ENCODE measurements around the gene FAM174B.

Gene FAM174B

DNA sequence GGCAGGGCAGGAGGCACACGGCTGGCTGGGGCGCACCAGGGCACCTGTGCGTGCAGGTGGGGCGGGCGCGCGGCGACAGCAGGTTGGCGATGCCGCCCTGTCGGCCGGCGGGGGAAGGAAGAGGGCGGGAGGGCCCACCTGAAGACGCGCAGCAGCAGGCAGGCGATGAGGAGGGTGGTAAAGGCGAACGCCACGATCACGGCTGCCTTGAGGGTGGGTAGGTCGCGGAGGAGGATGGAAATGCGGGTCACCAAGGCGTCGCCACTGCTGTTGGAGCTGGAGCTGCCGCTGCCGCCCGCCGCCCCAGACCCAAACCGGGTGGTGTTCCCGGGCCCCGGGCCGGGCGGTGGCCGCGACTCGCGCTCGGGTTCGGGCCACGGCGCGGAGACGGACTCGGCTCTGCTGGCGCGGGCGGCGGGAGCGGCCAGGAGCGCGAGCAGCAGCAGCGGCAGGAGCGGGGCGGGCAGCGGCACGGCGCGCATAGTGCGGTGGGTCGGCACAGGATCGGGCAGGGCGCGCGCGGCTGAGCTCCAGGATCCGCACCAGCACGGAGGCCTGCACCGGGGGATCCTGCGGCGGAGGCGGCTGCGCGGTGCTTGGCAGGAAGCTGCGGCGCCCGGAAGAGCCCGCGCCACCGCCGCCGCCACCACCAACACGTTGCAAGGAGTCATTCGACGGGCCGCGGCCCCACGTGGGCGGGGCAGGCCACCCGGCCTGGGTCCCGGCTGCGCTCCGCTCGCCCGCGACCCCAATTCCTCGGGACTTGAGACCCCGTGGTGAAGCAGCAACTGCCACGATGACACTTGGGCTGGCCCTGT, at the start of gene FAM174B:
Gene FAM174B (minus strand): TSS at position 598 of the 818 bp plus-strand sequence.
- peak; percentile 48 for DNase-seq

DNA sequence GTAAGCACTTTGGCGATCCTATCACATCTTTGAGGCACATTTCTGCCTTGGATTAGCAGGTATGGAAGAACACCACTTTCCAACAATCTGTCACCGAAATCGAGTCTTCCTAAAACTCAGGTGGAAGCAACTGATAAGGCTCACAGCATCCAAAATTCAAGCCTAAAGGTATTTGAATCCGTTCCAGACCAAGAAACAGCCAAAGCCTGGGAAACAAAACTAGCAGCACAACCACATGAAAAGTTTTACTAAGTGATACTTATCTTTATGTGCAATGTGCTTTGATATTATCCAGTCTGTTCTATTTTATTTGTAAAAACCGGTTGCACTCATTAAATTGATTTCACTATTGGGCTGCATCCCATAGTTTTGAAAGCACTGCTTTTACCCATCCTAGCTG, 40.5 kb upstream of the FAM174B start:
- DNase-seq, result no peak

DNA sequence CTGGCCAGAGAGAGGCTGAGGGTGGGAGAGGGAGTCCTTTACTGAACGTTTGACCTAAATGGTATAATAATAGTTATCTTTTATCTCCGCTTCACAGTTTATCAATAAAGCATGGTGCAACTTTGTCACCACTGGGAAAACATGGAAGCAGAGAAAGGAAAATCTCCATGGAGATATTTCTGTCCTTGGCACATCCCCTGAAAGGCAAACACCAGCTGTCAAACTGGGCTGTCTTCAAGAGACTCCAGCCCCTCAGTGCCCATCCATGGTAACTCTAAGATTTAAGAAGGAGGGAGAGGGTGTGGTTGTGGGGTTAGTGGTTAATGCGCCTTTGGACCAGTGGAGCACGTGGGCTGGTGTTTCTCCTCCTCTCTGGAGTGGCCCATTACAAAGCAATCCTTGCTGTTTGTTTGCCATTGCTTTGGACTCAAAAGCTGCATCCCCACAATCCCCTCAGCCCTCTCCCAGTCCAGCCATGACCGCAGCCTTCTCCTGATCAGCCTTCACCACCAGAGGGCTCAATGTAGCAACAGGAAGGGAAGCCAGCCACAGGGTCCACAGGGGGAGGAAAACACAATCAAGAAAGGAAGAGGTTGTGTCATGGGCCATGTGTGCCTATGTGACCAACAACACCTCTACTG, 38.2 kb upstream of the FAM174B start:
- DNase-seq, result no peak

DNA sequence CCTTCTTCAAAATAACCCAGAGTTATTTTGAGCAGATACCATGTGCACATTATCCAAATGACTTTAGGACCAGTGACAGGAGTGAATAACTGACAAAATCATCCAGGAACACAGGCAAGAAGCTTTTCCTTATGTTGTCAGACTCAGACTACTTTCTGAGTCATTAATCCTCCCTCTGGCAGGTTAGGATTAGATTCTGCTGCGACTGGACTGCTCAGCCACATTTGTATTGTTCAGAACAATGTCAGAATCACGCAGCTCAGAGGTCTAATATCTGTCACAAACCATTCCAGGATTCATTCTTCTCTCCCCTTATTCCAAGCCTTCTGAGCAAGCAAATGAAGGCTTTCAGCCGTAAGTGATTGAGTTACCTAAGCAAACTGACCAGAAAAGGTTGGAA, 34.8 kb upstream of the FAM174B start:
- no peak for DNase-seq

DNA sequence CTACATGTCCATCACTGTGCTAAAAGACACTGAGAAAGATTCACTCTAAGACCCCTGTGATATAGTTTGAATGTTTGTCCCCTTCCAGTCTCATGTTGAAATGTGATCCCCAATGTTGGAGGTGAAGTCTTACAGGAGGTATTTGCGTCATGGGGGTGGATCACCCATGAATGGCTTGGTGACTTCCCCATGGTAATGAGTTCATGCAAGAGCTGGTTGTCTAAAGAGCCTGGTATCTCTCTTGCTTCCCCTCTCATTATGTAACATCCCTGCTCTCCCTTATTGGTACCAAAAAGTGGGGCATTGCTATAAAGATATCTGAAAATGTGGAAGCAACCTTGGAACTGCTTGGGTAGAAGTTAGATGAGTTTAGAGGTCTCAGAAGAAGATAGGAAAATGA, 32.2 kb upstream of the FAM174B start:
- no peak for DNase-seq

DNA sequence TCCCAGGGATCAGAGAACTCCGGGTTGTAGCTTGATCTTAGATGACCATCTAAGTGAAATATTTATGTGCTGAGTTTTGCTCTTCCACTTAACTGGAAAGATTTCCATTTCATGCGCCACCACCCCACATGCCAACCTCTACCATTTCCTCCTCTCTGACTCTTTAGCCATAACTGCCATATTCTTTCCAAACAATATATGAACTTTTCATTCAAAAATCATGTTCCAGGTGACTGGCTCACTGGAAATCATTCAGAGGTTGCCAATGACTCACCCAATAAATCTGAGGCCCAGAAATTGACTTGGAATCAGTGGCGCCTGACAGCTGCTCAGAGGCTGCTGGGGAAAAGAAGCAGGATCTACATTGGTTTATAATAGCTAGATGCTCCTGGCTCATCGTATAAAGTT, 31.6 kb upstream of the FAM174B start:
- DNase-seq, result no peak

DNA sequence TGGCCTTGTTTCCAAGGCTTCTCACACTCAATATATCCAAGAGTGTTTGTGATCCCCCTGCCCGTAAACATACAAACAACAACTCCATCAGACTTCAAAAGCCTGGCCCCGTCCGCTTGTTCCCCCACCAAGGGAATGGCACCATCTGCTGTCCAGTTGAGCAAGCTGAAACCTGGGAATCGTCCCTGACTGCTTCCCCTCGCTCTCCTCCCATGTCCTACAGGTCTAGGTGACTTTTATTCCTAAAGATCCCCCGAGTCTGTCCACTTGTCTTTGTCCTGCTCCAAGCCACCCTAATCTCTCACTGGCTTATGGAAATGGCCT, 27.9 kb upstream of the FAM174B start:
- DNase-seq, result no peak

DNA sequence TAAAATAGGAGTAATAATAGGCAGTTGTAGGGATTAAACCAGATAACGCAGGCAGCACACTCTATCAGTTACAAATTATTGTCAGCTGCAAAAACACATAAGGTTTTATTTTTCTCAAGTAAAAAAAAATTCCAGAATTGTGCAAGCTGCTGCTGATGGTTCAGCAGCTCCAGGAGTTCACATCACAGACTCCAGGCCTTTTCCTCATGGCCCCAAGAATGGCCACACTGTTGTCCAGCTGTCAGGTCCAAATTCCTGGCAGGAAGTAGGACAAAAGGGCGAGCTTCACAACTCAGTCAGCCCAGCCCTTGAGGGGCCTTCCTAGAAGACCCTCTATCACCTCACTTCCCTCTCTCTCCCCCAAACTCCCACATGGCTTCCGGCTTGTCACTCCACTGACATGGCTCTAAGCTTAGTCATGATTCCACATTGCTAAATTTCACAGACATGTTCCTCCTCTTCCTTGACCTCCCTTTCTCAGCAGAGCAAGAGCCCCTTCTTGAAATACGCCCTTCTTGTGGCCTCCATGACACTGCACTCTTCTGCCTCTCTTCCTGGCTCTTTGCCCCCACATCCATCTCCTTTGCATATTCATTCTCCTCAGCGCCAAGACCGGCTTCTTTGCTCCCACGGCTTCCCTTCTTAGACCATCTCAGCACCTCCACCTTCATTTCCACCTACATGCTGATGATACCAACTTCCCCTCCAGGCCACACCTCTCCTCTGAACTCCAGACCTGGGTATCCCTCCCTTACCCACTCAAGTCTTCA, 27.4 kb upstream of the FAM174B start:
- DNase-seq, result no peak

DNA sequence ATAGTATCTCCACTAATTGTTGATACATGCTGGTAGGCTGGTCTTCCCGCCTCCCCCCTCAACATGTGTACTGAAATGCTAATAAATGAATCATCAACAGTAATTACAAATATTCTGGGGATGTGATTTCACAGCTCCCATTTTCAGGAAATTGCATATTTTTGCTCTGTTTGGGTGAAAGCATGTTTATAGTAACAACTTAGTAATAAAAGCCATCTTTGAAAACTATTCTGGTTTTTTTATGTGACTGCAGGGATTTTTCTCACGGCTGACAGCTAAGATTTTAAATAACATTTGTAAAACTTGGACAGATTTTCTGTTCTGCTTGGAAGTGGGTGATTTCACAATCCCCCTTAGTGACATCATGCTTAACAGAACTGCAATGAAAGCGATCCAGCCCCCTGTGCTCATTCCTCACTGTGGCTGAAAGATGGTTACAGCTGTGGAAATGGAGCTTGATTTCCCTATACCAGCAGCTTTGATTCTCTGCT, 25.6 kb upstream of the FAM174B start:
- no peak for DNase-seq

DNA sequence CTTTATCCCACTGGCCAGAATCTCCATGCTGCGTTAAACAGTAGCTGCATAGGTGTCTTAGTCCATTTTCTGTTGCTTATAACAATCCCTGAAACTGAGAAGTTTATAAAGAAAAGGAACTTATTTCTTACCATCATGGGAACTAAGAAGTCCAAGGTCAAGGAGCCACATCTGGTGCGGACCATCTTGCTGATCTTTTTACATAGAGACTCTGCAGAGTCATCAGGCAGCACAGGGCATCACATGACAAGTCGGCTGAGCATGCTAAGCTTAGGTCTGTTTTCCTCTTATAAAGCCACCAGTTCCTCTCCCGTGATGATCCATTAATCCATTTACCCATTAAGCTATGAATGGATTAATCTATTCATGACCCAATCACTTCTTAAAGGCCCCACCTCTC, 22.4 kb upstream of the FAM174B start:
- no peak for DNase-seq

DNA sequence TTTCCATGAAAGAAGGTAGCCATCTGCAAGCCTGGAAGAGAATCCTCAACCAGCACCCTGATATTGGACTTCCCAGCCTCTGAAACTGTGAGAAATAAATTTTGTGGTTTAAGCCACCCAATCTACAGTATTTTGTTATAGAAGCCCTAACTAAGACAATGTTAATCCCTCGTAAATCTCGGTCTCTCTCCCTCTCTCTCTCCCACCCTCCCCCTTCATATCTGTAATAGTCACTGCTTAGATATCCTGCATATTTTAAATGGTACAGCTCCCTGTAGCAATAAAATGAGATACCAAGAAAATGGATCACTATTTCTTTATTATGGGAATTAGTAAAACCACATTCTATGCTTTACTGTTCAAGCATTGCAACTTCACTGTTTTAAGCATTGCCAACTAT, 21.0 kb upstream of the FAM174B start:
- no peak for DNase-seq

DNA sequence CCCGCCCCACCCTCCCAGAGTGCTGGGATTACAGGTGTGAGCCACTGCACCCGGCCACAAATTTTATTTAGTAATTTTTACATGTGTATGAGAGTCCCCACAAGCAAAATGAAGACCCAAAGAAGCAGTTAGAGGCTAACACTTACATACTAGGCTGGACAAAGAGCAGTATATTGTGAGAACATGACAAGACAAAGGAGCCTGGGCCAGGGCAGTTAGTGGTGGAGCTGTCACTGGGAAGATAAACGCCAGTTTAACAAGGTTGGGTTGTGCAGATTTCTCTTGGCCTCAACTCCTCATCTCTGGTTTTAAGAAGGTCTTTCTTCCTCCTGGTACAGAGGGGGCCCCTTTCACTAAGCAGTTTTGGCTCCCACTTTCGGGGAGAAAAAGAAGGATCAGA, 19.9 kb upstream of the FAM174B start:
- no peak for DNase-seq

DNA sequence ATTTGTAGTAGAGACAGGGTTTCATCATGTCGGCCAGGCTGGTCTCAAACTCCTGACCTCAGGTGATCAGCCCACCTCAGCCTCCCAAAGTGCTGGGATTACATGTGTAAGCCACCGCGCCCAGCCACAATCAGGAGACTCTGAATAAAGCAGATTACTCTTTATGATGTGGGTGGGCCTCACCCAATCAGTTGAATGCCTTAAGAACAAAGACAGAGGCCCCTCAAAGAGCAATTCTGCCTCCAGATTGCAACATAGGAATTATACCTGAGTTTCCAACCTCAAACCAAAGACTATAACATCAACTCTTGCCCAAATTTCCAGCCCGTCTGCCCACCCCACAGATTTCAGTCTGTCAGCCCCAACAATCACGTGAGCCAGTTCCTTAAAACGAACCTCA, 18.8 kb upstream of the FAM174B start:
- DNase-seq, result no peak

DNA sequence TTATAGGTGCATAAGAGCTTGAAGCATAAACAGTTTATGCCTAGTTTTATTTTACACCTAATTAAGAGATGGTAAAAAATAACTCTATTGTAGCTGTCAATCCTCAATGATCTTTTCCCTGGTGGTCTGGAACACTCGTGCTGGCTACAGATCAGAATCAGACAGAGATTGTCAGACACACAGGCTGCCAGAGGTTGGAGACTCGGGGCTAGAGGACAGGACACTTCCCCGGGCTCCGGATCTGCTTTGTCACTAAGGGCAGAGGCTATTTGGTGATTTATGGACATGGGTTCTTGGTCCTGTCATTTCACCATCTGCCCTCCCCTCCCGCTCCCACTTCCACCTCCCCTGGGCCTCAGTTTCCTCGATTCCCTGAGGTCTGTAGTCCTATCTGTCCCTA, 16.5 kb upstream of the FAM174B start:
- DNase-seq, result no peak

DNA sequence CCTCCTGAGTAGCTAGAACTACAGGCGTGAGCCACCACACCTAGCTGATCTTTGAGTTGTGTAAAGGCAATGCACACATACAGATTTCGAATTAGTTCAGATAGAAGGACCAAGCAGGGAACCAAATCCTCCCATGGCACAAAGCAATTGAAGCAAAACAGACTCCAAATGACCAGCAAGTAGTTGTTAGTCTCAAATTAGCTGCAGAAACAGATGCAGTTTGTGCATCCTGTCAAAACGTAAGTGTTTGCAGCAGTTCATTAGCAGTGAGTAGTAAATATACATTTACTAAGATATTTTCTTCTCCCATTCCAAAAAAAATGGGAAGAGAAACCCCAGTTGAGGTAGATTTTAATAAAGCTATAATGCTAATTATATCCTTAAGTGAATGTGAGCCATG, 15.8 kb upstream of the FAM174B start:
- no peak for DNase-seq

DNA sequence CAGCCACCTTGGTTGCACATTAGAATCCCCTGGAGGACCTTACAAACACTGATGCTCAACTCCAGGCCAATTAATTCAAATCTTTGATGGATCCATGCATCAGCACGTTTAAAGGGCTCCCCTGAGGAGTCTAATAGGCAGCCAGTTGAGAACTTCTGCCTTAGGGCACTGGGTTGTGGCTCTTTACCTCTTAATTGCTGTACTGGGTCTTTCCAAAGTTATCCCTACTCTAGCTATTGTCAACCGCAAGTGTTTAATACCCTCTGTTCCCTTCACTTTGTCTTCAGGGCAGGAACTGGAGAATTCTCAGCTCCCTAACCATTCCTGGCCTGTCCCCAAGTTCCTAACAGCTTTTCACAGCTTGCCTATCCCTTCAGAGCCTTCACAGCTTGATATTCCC, 15.0 kb upstream of the FAM174B start:
- DNase-seq, result no peak

DNA sequence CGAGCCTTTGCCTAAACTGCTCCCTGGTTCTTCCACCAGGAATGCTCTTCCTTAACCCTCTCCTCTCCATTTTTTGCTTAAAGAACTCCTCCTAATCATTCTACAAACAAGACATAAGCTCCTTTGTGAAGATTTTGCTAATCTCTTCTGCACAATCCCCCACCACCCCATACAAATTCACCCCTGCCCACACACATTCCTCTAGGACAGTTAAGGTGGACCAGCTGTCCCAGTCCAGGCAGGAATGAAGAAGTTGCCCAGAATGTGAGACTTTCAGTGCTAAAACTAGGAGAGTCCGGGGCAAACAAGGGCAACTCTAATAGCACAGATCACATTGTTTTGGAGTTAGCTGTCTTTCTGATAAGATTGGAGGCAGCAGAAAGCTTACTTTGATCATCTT, 13.9 kb upstream of the FAM174B start:
- no peak for DNase-seq

DNA sequence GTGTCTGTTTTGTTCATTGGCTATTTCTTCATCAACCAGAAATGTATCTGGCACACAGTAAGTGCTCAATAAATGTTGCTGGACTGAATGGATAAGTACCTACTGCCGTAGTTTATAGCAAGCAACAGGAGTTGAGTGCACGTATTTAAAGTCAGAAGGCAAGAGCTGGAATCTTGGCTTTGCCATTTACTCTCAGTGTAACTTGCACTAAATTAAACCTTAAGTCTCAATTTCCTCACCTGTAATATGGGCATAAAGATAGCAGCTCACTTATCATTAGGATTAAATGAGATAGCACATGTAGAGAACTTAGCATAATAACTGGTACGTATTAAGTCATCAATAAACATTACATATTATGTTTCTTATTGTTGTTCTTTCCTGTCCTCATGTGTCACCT, 13.0 kb upstream of the FAM174B start:
- DNase-seq, result no peak

DNA sequence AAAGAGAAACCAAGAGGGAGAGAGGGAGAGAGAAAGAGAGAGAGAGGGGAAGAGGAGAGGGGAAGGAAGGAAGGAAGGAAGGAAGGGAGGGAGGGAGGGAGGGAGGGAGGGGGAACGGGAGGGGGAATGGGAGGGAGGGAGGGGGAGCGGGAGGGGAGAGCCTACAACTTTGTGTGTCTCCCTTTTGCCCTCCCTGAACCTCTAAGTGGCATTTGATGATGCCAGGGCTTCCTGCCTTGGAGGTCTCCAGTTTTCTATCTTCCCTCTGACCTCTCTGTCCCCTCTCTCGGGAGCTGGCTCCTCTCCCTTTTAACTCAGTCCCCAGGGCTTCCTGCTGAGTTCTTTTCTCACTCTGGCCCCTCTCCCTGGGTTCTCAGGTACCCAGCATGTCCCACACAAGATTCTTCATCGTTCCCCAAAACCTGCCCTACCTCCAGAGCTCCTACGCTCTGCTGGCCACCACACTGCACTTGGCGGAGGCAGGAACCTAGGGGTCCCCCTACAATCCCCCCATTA, 12.5 kb upstream of the FAM174B start:
- no peak for DNase-seq

DNA sequence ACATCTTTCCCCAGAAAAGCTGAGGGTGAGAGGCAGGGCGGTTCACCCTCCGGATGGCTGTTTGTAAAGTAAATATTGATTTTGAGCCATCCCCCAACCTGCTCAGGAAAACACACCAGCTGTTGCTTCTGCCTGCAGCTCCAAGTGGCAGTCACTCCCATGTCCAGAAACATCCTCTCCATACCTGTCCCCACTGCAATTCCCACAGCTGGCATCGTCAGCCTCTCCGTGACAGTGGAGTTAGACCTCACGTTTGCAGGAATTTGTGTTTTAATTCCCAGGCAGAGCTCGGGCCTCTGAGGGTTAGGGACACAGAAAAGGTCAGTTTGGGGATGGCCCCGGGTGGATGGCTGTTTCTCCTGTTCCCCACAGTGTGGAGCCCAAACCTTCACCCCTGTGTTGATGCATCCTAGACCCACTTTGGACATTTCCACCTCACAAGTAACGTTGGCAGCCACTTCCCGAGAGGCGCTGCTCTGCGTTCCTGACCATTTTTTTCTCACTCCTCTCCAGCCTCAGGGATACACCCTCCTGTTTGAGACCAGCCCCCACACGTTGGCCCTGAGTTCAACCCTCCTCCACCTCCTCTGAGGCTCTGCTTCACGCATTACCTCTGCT, 11.8 kb upstream of the FAM174B start:
- DNase-seq, result peak; percentile 65

DNA sequence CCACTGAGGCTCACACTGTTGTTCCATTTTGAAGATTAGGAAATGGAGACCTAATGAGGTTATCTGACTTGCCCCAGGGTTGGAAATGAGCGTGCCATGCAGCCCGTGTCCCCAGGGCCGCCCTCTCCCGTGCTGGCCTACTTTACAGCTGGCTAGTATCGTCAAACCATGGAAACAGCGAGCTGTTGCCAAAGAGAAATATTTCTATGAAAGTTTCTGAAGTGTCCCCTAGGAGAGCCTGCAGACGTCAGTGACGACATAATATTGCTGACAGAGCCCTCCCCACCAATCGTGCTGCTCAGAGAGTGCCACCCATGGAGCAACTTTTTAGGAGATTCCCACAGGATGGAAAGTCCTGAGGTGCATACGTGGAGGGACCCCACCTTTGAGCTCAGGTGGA, 11.2 kb upstream of the FAM174B start:
- peak; percentile 51 for DNase-seq

DNA sequence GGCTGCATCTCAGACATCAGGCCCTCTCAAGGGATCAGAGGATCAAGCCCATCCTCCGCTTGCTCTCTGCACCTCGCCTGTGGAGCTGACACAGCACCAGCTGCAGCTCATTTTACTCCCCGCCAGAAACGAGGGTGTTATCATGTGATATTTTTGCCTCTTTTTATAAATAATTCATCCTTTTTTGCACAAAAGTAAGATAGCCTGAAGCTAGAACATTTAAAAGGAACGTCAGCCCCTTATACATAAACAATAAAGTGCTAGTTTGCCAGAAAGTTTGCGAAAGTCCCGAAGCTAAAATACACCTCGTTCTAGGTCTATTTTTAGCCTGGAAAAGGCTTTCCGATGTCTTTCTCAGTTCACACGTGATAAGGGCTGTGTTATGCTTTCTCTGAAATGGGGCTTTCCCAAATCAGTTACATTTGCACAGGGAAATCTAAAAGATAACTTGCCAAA, 9.6 kb upstream of the FAM174B start:
- no peak for DNase-seq
